Tibial nerve (tissue), 3 donors: ENCODE measurements around the gene ATP8A2.

ENCODE experiments used
- CTCF ChIP-seq, 5 experiments: fragments of 200-600 bp in 3 of 5; fragments of 450-650 bp in 2 of 5; sonication (generic) in 3 of 5; IDR thresholded peaks; one replicate each; pipeline ENCODE4 v1.5.1; 2016 to 2019; ENCODE audit warnings: antibody characterized with exemption in 5 of 5, mild to moderate bottlenecking in 3 of 5, moderate library complexity in 2 of 5
- POLR2A ChIP-seq, 2 donors: fragments of 450-650 bp; IDR thresholded peaks; one replicate each; pipeline ENCODE4 v1.6.1; 2017; ENCODE audit warnings: antibody characterized with exemption in 2 of 2, mild to moderate bottlenecking in 2 of 2, moderate library complexity in 2 of 2

DNA sequence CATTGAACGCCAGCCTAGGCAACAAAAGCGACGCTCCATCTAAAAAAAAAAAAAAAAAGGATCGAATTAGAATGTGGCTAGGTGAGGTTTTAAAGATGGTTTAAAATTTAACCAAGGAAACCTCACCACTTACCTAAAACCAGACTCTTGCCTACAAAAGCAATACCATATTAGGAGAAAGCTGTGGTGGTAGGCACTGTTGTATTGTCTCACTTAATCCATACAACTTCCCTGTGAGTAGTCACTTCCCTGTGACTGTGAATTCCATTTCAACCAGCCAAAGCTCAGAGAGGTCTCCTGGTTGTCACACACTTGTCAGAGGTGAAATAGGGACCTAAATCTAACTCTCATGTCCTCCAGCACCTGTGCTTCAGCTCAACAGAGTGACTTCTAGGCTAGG lies 664.6 kb downstream of the ATP8A2 start:
- no peak for TF ChIP-seq POLR2A (IDR thresholded peaks at IDR 0.05)
- TF ChIP-seq CTCF (IDR thresholded peaks at IDR 0.05) = no peak
